Upper lobe of left lung (tissue), 6 donors: Measurements from ENCODE around the gene TBC1D8. TPM values are rescaled to one million over a fixed set of nuclear protein-coding genes. Genes with fewer than 3 reads are reported as not detected.
A peak's percentile ranks its signal among the peaks of the same experiment; 100 is the strongest.
"Not testable (repeated sequence)": the region's sequence is repeated elsewhere in the genome, so short reads cannot be mapped to it uniquely, and the experiment has no call there.

Experiments used
- ATAC-seq, 2 donors: fragments of 200-7000 bp; cut with Tn5 transposase; one replicate each; pipeline ENCODE4 v1.9.1; 2022; ENCODE audit warnings: mild to moderate bottlenecking in 2 of 2, moderate library complexity in 2 of 2; ENCODE audit not compliant: low FRiP score in 2 of 2
- DNase-seq, 2 donors: peaks; one replicate each; pipeline ENCODE4 v3.0.0-alpha.2; 2019 to 2020
- H3K27ac ChIP-seq, 4 donors: fragments of 200-600 bp; sonication (generic); one replicate each; pipeline ENCODE4 v1.5.1; 2016 to 2019
- H3K27me3 ChIP-seq, 4 donors: fragments of 200-600 bp; sonication (generic); one replicate each; pipeline ENCODE4 v1.5.1; 2017 to 2019
- H3K36me3 ChIP-seq, 4 donors: fragments of 200-600 bp; sonication (generic); one replicate each; pipeline ENCODE4 v1.5.1; 2016 to 2019
- H3K4me1 ChIP-seq, 4 donors: fragments of 200-600 bp; sonication (generic); one replicate each; pipeline ENCODE4 v1.5.1; 2018 to 2019
- H3K4me3 ChIP-seq, 4 donors: fragments of 200-600 bp; sonication (generic); one replicate each; pipeline ENCODE4 v1.5.1; 2017 to 2019; ENCODE audit warnings: mild to moderate bottlenecking in 2 of 4, moderate library complexity in 1 of 4
- H3K9me3 ChIP-seq, 4 donors: fragments of 200-600 bp; sonication (generic); one replicate each; pipeline ENCODE4 v1.5.1; 2018 to 2019
- EP300 ChIP-seq, 4 donors: sonication (generic); formaldehyde crosslinking; IDR thresholded peaks; one replicate each; pipeline ENCODE4 v1.5.1; 2017; ENCODE audit warnings: antibody characterized with exemption in 4 of 4, control low read depth in 2 of 4
- POLR2A ChIP-seq, 4 donors: fragments of 450-650 bp; IDR thresholded peaks; one replicate each; pipeline ENCODE4 v1.5.1; 2016 to 2017; ENCODE audit warnings: antibody characterized with exemption in 4 of 4, mild to moderate bottlenecking in 2 of 4
- POLR2AphosphoS5 ChIP-seq, 2 donors: sonication (generic); formaldehyde crosslinking; IDR thresholded peaks; one replicate each; pipeline ENCODE4 v1.5.1; 2017; ENCODE audit warnings: antibody characterized with exemption in 2 of 2
- WGBS, 2 donors: methylation state at CpG; one replicate each; pipeline ENCODE4 v1.1.5; 2017 to 2018; 5-methylcytosine and 5-hydroxymethylcytosine counted together
- total RNA-seq, 6 donors: library from RNA; depleted of rRNA in 4 of 6; stranded (reverse); fragments of >200 nt in 4 of 6; gene quantifications; one replicate each; pipeline versions ENCODE4 v1.1.0 to v1.2.1, GENCODE V29; 2016 to 2021
- TF ChIP-seq, protein P1 (sequence below), 6 experiments: fragments of 450-650 bp in 4 of 6; fragments of 200-600 bp in 2 of 6; sonication (generic) in 2 of 6; IDR thresholded peaks; one replicate each; pipeline ENCODE4 v1.5.1; 2016 to 2019; ENCODE audit warnings: antibody characterized with exemption in 6 of 6
- donor health status: DM: no; HTN: no; CAD: no; lungs with moderate emphysema.
- donor health status: DM: no; HTN: yes; CAD: no; lungs with severe emphysema.

TBC1D8 gene
- total RNA-seq, 6 donors from 2014 or later, result 21.0 to 133 (median 56.8) TPM

DNA sequence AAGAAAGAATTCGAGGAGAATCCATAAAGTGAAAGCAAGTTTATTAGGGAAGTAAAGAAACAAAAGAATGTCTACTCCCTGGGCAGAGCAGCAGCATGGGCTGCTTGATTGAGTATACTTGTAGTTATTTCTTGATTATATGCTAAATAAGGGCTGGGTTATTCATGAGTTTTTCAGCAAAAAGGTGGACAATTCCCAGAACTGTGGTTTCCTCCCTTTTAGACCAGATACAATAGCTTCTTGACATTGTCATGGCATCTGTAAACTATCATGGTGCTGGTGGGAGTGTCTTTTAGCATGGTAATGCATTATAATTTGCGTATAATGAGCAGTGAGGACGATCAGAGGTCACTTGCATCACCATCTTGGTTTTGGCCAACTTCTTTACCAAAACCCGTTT, 25.6 kb upstream of the TBC1D8 start:
- DNase-seq (no peak), ATAC-seq (no peak)
- H3K27ac ChIP-seq, result no peak overlapping the region
- no peaks in the 10 kb centered on the region for H3K36me3 ChIP-seq
- TF ChIP-seq POLR2AphosphoS5 (IDR thresholded peaks at IDR 0.05), result no peak
- TF ChIP-seq EP300 (IDR thresholded peaks at IDR 0.05), result no peak
- no peak for TF ChIP-seq POLR2A (IDR thresholded peaks at IDR 0.05)
- TF ChIP-seq, protein P1, sequence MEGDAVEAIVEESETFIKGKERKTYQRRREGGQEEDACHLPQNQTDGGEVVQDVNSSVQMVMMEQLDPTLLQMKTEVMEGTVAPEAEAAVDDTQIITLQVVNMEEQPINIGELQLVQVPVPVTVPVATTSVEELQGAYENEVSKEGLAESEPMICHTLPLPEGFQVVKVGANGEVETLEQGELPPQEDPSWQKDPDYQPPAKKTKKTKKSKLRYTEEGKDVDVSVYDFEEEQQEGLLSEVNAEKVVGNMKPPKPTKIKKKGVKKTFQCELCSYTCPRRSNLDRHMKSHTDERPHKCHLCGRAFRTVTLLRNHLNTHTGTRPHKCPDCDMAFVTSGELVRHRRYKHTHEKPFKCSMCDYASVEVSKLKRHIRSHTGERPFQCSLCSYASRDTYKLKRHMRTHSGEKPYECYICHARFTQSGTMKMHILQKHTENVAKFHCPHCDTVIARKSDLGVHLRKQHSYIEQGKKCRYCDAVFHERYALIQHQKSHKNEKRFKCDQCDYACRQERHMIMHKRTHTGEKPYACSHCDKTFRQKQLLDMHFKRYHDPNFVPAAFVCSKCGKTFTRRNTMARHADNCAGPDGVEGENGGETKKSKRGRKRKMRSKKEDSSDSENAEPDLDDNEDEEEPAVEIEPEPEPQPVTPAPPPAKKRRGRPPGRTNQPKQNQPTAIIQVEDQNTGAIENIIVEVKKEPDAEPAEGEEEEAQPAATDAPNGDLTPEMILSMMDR (IDR thresholded peaks at IDR 0.05), result no peak
- H3K27me3 ChIP-seq, result no peaks in the 10 kb centered on the region
- 81 to 82% methylated on average over 4 of the region's 4 CpGs for WGBS, 2 donors
- H3K4me1 ChIP-seq, result peaks cover 0 to 10% (median 1%) of the 10 kb centered on the region in 4 donors
- H3K9me3 ChIP-seq, result no peaks in the 10 kb centered on the region
- H3K4me3 ChIP-seq, result no peak overlapping the region

DNA sequence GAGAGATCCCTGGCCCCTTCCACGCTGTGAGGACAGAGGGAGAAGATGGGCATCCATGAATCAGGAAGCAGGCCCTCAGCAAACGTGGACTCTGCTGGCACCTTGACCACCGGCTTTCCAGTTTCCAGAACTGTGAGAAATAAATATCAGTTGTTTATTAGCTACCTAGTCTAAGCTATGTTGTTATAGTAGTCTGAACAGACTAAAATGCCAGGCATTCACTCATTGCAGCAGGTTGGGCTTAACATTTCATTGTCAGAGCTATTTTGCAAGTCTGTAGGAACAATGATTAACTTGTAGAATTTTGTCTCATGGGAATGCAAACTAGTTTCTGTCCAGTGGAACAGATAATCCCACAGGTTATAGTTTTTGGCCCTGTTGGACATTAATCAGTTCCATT, 24.8 kb upstream of the TBC1D8 start:
- ATAC-seq, result no peak
- H3K4me1 ChIP-seq, result peaks cover 0 to 10% (median 1%) of the 10 kb centered on the region in 4 donors
- no peaks in the 10 kb centered on the region for H3K36me3 ChIP-seq
- no peaks in the 10 kb centered on the region for H3K27me3 ChIP-seq
- H3K4me3 ChIP-seq, result no peak overlapping the region
- 87% methylated on average over 3 of the region's 3 CpGs for WGBS, 2 donors
- no peak for DNase-seq
- no peak overlapping the region for H3K27ac ChIP-seq
- no peaks in the 10 kb centered on the region for H3K9me3 ChIP-seq
- no peak for TF ChIP-seq POLR2A (IDR thresholded peaks at IDR 0.05)
- no peak for TF ChIP-seq POLR2AphosphoS5 (IDR thresholded peaks at IDR 0.05)

DNA sequence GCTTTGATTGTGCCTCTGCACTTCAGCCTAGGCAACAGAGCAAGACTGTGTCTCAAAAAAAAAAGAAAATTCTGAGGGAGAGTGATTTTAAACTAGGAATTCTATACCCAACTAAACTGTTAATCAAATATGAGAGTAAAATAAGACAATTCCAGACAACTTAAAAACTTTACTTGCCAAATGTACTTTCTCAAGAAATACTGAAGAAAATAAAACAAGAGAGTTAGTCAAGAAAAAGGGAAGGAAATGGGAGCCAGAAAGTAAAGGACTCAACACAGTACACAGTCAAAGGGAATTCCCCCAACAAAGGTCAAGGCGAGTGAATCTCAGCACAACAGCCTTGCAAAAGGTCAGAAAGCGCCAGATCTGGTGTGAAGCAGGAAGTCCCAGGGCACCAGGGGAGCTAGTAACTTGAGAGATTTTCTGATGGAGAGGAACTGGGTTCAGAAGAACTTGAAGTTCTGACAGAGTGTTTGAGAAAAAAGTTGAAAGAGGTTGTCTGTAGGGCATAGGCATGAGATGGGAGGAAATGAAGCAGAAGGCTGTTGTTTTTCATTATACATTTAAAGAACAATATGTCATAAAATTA, 22.6 kb upstream of the TBC1D8 start:
- H3K4me3 ChIP-seq, result no peak overlapping the region
- no peaks in the 10 kb centered on the region for H3K36me3 ChIP-seq
- H3K4me1 ChIP-seq, result peaks cover 0 to 10% (median 1%) of the 10 kb centered on the region in 4 donors
- no peaks in the 10 kb centered on the region for H3K9me3 ChIP-seq
- no peaks in the 10 kb centered on the region for H3K27me3 ChIP-seq
- ATAC-seq, result peak in 1 of 2 donors; percentile 89
- TF ChIP-seq POLR2AphosphoS5 (IDR thresholded peaks at IDR 0.05) (no peak), POLR2A (IDR thresholded peaks at IDR 0.05) (no peak), EP300 (IDR thresholded peaks at IDR 0.05) (no peak)
- TF ChIP-seq, protein P1 (IDR thresholded peaks at IDR 0.05), result no peak
- peak in 1 of 2 donors; percentile 60 for DNase-seq
- WGBS, 2 donors, result 28 to 33% methylated on average over 2 of the region's 2 CpGs
- peak overlapping the region in 2 of 4 donors; percentile 0 to 33 for H3K27ac ChIP-seq

DNA sequence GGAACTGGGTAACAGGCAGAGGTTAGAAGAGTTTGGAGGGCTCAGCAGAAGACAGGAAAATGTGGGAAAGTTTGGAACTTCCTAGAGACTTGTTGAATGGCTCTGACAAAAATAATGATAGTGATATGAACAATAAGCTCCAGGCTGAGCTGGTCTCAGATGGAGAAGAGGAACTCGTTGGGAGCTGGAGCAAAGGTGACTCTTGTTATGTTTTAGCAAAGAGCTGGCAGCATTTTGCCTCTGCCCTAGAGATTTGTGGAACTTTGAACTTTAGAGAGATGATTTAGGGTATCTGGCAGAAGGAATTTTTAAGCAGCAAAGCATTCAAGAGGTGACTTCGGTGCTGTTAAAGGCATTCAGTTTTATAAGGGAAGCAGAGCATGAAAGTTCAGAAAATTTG, 18.6 kb upstream of the TBC1D8 start:
- H3K36me3 ChIP-seq, H3K9me3 ChIP-seq, H3K27me3 ChIP-seq, H3K4me1 ChIP-seq, H3K27ac ChIP-seq, DNase-seq, ATAC-seq, H3K4me3 ChIP-seq: not testable (repeated sequence)
- WGBS, 2 donors, result 77 to 85% methylated on average over 2 of the region's 2 CpGs

DNA sequence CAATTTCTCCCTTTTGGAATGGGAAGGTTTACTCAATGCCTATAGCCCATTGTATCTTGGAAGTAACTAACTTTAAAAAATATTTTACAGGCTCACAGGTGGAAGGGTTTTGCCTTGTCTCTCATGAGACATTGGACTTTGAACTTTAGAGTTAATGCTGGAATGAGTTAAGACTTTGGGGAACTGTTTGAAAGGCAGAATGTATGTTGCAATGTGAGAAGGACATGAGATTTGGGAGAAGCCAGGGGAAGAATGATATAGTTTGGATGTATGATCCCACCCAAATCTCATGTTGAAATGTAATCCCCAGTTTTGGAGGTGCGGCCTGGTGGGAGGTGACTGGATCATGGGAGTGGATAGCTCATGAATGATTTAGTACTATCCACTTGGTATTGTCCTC, 17.5 kb upstream of the TBC1D8 start:
- 95 to 100% methylated on average over 1 of the region's 1 CpG for WGBS, 2 donors
- H3K4me3 ChIP-seq, result no peak overlapping the region
- no peak overlapping the region for H3K27ac ChIP-seq
- peaks cover 0 to 10% (median 0%) of the 10 kb centered on the region in 4 donors for H3K9me3 ChIP-seq
- H3K4me1 ChIP-seq, result no peaks in the 10 kb centered on the region
- ATAC-seq (no peak), DNase-seq (no peak)
- no peaks in the 10 kb centered on the region for H3K27me3 ChIP-seq
- H3K36me3 ChIP-seq, result no peaks in the 10 kb centered on the region
- no peak for TF ChIP-seq POLR2AphosphoS5 (IDR thresholded peaks at IDR 0.05)
- TF ChIP-seq EP300 (IDR thresholded peaks at IDR 0.05), result no peak
- TF ChIP-seq POLR2A (IDR thresholded peaks at IDR 0.05), result no peak
- TF ChIP-seq, protein P1 (IDR thresholded peaks at IDR 0.05), result no peak

DNA sequence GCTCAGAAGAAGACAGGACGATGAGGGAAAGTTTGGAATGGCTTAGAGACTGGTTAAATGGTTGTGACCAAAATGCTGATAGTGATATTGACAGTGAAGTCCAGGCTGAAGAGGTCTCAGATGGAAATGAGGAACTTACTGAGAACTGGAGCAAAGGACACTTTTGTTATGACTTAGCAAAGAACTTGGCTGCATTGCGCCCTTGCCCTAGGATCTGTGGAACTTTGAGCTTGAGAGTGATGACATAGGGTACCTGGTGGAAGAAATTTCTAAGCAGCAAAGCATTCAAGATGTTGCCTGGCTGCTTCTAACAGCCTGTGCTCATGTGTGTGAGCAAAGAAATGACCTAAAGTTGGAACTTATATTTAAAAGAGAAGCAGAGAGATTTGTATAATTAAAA, 16.4 kb upstream of the TBC1D8 start:
- DNase-seq, H3K36me3 ChIP-seq, H3K4me3 ChIP-seq, H3K9me3 ChIP-seq, H3K4me1 ChIP-seq, H3K27me3 ChIP-seq: not testable (repeated sequence)
- peak in 1 of 2 donors; percentile 34 for ATAC-seq
- H3K27ac ChIP-seq, result peak overlapping the region in 2 of 4 donors; percentile 16 to 32
- WGBS, 2 donors, result 73 to 81% methylated on average over 2 of the region's 2 CpGs
